WTC11 (cell line): ENCODE results near the gene EEA1. TPM values are rescaled to one million over a fixed set of nuclear protein-coding genes. Genes with fewer than 3 reads are reported as not detected.

Experiments used
- ATAC-seq: fragments of 200-7000 bp; cut with Tn5 transposase; 2 replicates; pipeline ENCODE4 v1.10.0; 2021; ENCODE audit warnings: mild to moderate bottlenecking, moderate library complexity
- CTCF ChIA-PET: fragments of 300-600 bp; sonication (Branson Sonifier 250); formaldehyde crosslinking; loops from one replicate; lab custom pipeline; 2021; ENCODE audit warnings: antibody characterized with exemption; lab: Charles Lee
- POLR2A ChIA-PET: fragments of 350-600 bp; sonication (Branson Sonifier 250); formaldehyde crosslinking; loops from one replicate; lab custom pipeline; 2021; ENCODE audit warnings: antibody characterized with exemption; lab: Charles Lee
- DNase-seq: peaks from one replicate; pipeline ENCODE4 v3.0.0; 2021; ENCODE audit warnings: low spot score
- H3K27ac Mint-ChIP-seq: 2 replicates; pipeline ENCODE4 v1.8.0; 2021; ENCODE audit warnings: mixed read lengths
- H3K27me3 Mint-ChIP-seq: 2 replicates; pipeline ENCODE4 v1.8.0; 2021; ENCODE audit warnings: low read depth, mild to moderate bottlenecking, moderate library complexity, mixed read lengths
- H3K36me3 Mint-ChIP-seq: 2 replicates; pipeline ENCODE4 v1.8.0; 2021; ENCODE audit warnings: mixed read lengths
- H3K4me1 Mint-ChIP-seq: 2 replicates; pipeline ENCODE4 v1.8.0; 2022; ENCODE audit warnings: mixed read lengths
- H3K4me3 Mint-ChIP-seq: 2 replicates; pipeline ENCODE4 v1.8.0; 2021; ENCODE audit warnings: mild to moderate bottlenecking, moderate library complexity, mixed read lengths
- H3K9me3 Mint-ChIP-seq: 2 replicates; pipeline ENCODE4 v1.8.0; 2021; ENCODE audit warnings: mixed read lengths
- ATF1 ChIP-seq: sonication (generic); formaldehyde crosslinking; IDR thresholded peaks from 2 replicates; pipeline ENCODE4 v1.8.1; 2023; ENCODE audit warnings: mild to moderate bottlenecking, moderate library complexity, missing genetic modification reagents
- CREM ChIP-seq: sonication (generic); formaldehyde crosslinking; IDR thresholded peaks from 2 replicates; pipeline ENCODE4 v1.8.1; 2022; ENCODE audit warnings: mild to moderate bottlenecking, missing genetic modification reagents, moderate library complexity
- ESRRA ChIP-seq: sonication (generic); formaldehyde crosslinking; IDR thresholded peaks from 2 replicates; pipeline ENCODE4 v1.8.1; 2022; ENCODE audit warnings: mild to moderate bottlenecking, missing genetic modification reagents, borderline replicate concordance
- FOXJ3 ChIP-seq: sonication (generic); formaldehyde crosslinking; IDR thresholded peaks from 2 replicates; pipeline ENCODE4 v1.9.0; 2021; ENCODE audit warnings: missing genetic modification reagents, mild to moderate bottlenecking, borderline replicate concordance
- GRHL2 ChIP-seq: fragments of 250-450 bp; sonication (Bioruptor Pico); IDR thresholded peaks from 2 replicates; pipeline ENCODE4 v1.8.0; 2022; ENCODE audit warnings: mild to moderate bottlenecking, moderate library complexity; ENCODE audit not compliant: insufficient replicate concordance, severe bottlenecking
- HMGA2 ChIP-seq: fragments of 250-450 bp; sonication (Bioruptor Pico); IDR thresholded peaks from 2 replicates; pipeline ENCODE4 v1.4.0; 2021; ENCODE audit warnings: mild to moderate bottlenecking, moderate library complexity
- HMGXB4 ChIP-seq: sonication (generic); formaldehyde crosslinking; IDR thresholded peaks from 2 replicates; pipeline ENCODE4 v1.8.1; 2023; ENCODE audit warnings: mild to moderate bottlenecking, moderate library complexity, missing genetic modification reagents
- IRF2 ChIP-seq: sonication (generic); formaldehyde crosslinking; IDR thresholded peaks from 2 replicates; pipeline ENCODE4 v1.8.0; 2022; ENCODE audit warnings: low read depth, missing genetic modification reagents, borderline replicate concordance
- KAT7 ChIP-seq: sonication (generic); formaldehyde crosslinking; IDR thresholded peaks from 2 replicates; pipeline ENCODE4 v1.8.1; 2023; ENCODE audit warnings: missing genetic modification reagents, mild to moderate bottlenecking, borderline replicate concordance
- MLX ChIP-seq: sonication (generic); formaldehyde crosslinking; IDR thresholded peaks from 2 replicates; pipeline ENCODE4 v1.8.1; 2023; ENCODE audit warnings: mild to moderate bottlenecking, missing genetic modification reagents, moderate library complexity
- NFE2L1 ChIP-seq: sonication (generic); formaldehyde crosslinking; IDR thresholded peaks from 2 replicates; pipeline ENCODE4 v1.8.1; 2023; ENCODE audit warnings: missing genetic modification reagents
- SP1 ChIP-seq: sonication (generic); formaldehyde crosslinking; conservative IDR thresholded peaks from 2 replicates; pipeline ENCODE4 v1.8.1; 2022; ENCODE audit warnings: missing genetic modification reagents
- TP53 ChIP-seq: sonication (generic); formaldehyde crosslinking; IDR thresholded peaks from 2 replicates; pipeline ENCODE4 v1.8.1; 2023; ENCODE audit warnings: mild to moderate bottlenecking, missing genetic modification reagents
- ZNF121 ChIP-seq: sonication (generic); formaldehyde crosslinking; IDR thresholded peaks from 2 replicates; pipeline ENCODE4 v1.8.0; 2023; ENCODE audit warnings: missing genetic modification reagents
- ZNF138 ChIP-seq: sonication (generic); formaldehyde crosslinking; conservative IDR thresholded peaks from 2 replicates; pipeline ENCODE4 v1.8.1; 2022; ENCODE audit warnings: mild to moderate bottlenecking, moderate library complexity, missing genetic modification reagents
- ZNF532 ChIP-seq: fragments of 250-450 bp; sonication (Bioruptor Pico); IDR thresholded peaks from 2 replicates; pipeline ENCODE4 v1.9.0; 2021; ENCODE audit warnings: mild to moderate bottlenecking, borderline replicate concordance
- total RNA-seq: library from RNA; stranded (reverse); gene quantifications from 3 replicates; pipeline ENCODE4 v1.2.3, GENCODE V29; 2021
- TF ChIP-seq, protein P1 (sequence below): fragments of 250-450 bp; sonication (Bioruptor Pico); IDR thresholded peaks from 2 replicates; pipeline ENCODE4 v1.9.0; 2021; ENCODE audit warnings: mild to moderate bottlenecking
- TF ChIP-seq, protein P2 (sequence below): sonication (generic); formaldehyde crosslinking; IDR thresholded peaks from 2 replicates; pipeline ENCODE4 v1.8.0; 2022; ENCODE audit warnings: mild to moderate bottlenecking, missing genetic modification reagents
- TF ChIP-seq, protein P3 (sequence below): fragments of 250-450 bp; sonication (Bioruptor Pico); IDR thresholded peaks from 2 replicates; pipeline ENCODE4 v2.1.2; 2022; ENCODE audit warnings: mild to moderate bottlenecking, moderate library complexity
- TF ChIP-seq, protein P4 (sequence below): sonication (generic); formaldehyde crosslinking; IDR thresholded peaks from 2 replicates; pipeline ENCODE4 v1.8.0; 2022; ENCODE audit warnings: mild to moderate bottlenecking, missing genetic modification reagents

Gene EEA1
- total RNA-seq, 1 experiment from 2014 or later: 20.3 TPM

DNA sequence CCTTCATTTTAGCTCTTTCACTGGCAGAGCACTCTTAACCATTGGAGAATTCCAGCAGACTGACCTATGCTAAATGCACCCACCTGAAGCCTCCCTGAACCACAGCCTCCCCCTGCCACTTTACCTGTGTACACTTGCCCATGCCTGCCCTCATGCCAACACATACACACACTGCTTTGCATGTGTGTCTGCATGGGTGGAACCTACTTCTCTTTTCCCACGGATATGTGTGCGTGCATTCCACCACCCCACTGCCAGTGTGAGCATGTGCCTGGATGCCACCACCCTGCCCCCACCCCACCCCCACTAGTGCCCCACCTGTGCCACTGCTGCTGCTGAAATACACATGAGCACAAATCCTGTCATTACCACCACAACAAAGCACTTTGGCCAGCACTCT lies 49.5 kb upstream of the EEA1 start (continued):
- TF ChIP-seq HMGXB4 (CRISPR knock-in tag) (no peak), HMGA2 (no peak), MLX (CRISPR knock-in tag) (no peak)

DNA sequence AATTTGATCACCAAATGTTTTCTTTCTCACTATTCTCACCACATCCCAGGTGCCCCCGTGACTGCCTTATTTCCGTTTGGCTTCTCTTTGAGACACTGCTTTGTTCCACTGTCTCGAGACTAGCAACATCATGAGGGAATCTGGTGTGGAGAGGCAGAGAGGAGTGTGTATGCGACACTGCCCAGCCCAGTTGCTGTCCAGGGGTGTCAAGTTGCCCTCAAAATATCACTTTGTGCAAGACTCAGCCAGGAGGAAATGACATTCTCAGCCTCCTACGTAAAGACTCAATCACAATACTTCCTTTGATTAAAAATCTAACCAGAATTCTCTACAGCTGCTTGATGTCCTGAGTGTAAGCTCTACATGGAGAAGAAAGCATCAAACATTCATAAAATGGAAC lies 48.2 kb upstream of the EEA1 start:
- H3K9me3 Mint-ChIP-seq: peaks cover 36% of the 10 kb centered on the region
- H3K36me3 Mint-ChIP-seq: peaks cover 27% of the 10 kb centered on the region
- DNase-seq: no peak
- no peaks in the 10 kb centered on the region for H3K27me3 Mint-ChIP-seq
- CTCF ChIA-PET: no interaction called here
- H3K4me1 Mint-ChIP-seq: no peaks in the 10 kb centered on the region
- no peak for ATAC-seq
- H3K4me3 Mint-ChIP-seq: no peak overlapping the region
- no peak overlapping the region for H3K27ac Mint-ChIP-seq
- POLR2A ChIA-PET: no interaction called here
- TF ChIP-seq, protein P1, sequence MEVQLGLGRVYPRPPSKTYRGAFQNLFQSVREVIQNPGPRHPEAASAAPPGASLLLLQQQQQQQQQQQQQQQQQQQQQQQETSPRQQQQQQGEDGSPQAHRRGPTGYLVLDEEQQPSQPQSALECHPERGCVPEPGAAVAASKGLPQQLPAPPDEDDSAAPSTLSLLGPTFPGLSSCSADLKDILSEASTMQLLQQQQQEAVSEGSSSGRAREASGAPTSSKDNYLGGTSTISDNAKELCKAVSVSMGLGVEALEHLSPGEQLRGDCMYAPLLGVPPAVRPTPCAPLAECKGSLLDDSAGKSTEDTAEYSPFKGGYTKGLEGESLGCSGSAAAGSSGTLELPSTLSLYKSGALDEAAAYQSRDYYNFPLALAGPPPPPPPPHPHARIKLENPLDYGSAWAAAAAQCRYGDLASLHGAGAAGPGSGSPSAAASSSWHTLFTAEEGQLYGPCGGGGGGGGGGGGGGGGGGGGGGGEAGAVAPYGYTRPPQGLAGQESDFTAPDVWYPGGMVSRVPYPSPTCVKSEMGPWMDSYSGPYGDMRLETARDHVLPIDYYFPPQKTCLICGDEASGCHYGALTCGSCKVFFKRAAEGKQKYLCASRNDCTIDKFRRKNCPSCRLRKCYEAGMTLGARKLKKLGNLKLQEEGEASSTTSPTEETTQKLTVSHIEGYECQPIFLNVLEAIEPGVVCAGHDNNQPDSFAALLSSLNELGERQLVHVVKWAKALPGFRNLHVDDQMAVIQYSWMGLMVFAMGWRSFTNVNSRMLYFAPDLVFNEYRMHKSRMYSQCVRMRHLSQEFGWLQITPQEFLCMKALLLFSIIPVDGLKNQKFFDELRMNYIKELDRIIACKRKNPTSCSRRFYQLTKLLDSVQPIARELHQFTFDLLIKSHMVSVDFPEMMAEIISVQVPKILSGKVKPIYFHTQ (CRISPR knock-in tag): no peak
- TF ChIP-seq ESRRA (no peak), FOXJ3 (CRISPR knock-in tag) (no peak), NFE2L1 (CRISPR knock-in tag) (no peak), SP1 (CRISPR knock-in tag) (no peak)

GRCh38 chr12:92974759-92975158 lies 45.7 kb upstream of the EEA1 start:
- ChIA-PET POLR2A (no interaction called here), CTCF (no interaction called here)
- H3K36me3 Mint-ChIP-seq: peaks cover 13% of the 10 kb centered on the region
- H3K27me3 Mint-ChIP-seq: no peaks in the 10 kb centered on the region
- DNase-seq (no peak), ATAC-seq (no peak)
- H3K27ac Mint-ChIP-seq: no peak overlapping the region
- peaks cover 15% of the 10 kb centered on the region for H3K9me3 Mint-ChIP-seq
- H3K4me1 Mint-ChIP-seq: no peaks in the 10 kb centered on the region
- H3K4me3 Mint-ChIP-seq: no peak overlapping the region
- TF ChIP-seq ZNF532 (CRISPR knock-in tag) (no peak), ZNF121 (CRISPR knock-in tag) (no peak), IRF2 (no peak), MLX (CRISPR knock-in tag) (no peak), ATF1 (CRISPR knock-in tag) (no peak), GRHL2 (no peak), TP53 (CRISPR knock-in tag) (no peak), ZNF138 (CRISPR knock-in tag) (no peak), KAT7 (CRISPR knock-in tag) (no peak), CREM (no peak), HMGA2 (no peak)
- TF ChIP-seq, protein P2, sequence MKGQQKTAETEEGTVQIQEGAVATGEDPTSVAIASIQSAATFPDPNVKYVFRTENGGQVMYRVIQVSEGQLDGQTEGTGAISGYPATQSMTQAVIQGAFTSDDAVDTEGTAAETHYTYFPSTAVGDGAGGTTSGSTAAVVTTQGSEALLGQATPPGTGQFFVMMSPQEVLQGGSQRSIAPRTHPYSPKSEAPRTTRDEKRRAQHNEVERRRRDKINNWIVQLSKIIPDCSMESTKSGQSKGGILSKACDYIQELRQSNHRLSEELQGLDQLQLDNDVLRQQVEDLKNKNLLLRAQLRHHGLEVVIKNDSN: no peak
- TF ChIP-seq, protein P3, sequence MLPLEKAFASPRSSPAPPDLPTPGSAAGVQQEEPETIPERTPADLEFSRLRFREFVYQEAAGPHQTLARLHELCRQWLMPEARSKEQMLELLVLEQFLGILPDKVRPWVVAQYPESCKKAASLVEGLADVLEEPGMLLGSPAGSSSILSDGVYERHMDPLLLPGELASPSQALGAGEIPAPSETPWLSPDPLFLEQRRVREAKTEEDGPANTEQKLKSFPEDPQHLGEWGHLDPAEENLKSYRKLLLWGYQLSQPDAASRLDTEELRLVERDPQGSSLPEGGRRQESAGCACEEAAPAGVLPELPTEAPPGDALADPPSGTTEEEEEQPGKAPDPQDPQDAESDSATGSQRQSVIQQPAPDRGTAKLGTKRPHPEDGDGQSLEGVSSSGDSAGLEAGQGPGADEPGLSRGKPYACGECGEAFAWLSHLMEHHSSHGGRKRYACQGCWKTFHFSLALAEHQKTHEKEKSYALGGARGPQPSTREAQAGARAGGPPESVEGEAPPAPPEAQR (CRISPR knock-in tag): no peak
- TF ChIP-seq, protein P4, sequence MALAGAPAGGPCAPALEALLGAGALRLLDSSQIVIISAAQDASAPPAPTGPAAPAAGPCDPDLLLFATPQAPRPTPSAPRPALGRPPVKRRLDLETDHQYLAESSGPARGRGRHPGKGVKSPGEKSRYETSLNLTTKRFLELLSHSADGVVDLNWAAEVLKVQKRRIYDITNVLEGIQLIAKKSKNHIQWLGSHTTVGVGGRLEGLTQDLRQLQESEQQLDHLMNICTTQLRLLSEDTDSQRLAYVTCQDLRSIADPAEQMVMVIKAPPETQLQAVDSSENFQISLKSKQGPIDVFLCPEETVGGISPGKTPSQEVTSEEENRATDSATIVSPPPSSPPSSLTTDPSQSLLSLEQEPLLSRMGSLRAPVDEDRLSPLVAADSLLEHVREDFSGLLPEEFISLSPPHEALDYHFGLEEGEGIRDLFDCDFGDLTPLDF (CRISPR knock-in tag): no peak
